ENCODE measurements around the gene DRC7.

DNA sequence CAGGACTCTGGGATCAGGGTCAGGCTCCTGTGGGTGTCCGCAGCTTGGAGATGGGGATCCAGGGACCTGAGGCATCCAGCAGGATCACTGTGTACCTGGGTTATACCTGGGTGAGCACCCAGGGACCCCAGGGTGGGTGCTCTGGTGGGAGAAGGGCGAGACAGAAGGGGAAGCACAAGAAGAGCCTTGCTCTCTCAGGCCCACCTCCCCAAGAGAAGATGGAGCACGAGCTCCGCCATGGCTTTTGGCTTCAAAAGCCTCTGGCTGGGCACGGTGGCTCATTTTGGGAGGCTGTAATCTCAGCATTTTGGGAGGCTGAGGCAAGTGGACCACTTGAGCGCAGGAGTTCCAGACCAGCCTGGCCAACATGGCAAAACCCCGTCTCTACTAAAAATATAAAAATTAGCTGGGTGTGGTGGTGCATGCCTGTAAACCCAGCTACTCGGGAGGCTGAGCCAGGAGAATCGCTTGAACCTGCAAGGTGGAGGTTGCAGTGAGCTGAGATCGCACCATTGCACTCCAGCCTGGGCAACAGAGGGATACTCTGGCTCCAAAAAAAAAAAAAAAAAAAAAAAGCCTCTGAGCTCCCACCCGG lies 8.9 kb downstream of the DRC7 start:
- TF ChIP-seq, protein P1, sequence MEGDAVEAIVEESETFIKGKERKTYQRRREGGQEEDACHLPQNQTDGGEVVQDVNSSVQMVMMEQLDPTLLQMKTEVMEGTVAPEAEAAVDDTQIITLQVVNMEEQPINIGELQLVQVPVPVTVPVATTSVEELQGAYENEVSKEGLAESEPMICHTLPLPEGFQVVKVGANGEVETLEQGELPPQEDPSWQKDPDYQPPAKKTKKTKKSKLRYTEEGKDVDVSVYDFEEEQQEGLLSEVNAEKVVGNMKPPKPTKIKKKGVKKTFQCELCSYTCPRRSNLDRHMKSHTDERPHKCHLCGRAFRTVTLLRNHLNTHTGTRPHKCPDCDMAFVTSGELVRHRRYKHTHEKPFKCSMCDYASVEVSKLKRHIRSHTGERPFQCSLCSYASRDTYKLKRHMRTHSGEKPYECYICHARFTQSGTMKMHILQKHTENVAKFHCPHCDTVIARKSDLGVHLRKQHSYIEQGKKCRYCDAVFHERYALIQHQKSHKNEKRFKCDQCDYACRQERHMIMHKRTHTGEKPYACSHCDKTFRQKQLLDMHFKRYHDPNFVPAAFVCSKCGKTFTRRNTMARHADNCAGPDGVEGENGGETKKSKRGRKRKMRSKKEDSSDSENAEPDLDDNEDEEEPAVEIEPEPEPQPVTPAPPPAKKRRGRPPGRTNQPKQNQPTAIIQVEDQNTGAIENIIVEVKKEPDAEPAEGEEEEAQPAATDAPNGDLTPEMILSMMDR (IDR thresholded peaks at IDR 0.05), result no peak
- TF ChIP-seq POLR2A (IDR thresholded peaks at IDR 0.05), result no peak

Measured in Peyer's patch (tissue), 4 donors.